IMR-90 (cell line): ENCODE measurements around the gene TEX36. TPM values are rescaled to one million over a fixed set of nuclear protein-coding genes. Genes with fewer than 3 reads are reported as not detected.
A peak's percentile ranks its signal among the peaks of the same experiment; 100 is the strongest.

Source experiments
- ATAC-seq: fragments of 200-7000 bp; cut with Tn5 transposase; 2 replicates; pipeline ENCODE4 v1.9.1; 2020; ENCODE audit warnings: low read depth, mild to moderate bottlenecking, moderate library complexity
- BruUV-seq: library from RNA; stranded (reverse); fragments of 400-500 nt; replicated peaks from 2 replicates; lab custom pipeline; 2021; lab: Mats Ljungman, UMichigan
- CTCF ChIA-PET: fragments of 300-600 bp; formaldehyde crosslinking; extraction: SDS; loops from one replicate; lab custom pipeline; 2021; ENCODE audit warnings: antibody characterized with exemption; lab: Yijun Ruan, JAX
- POLR2A ChIA-PET: fragments of 300-600 bp; sonication (Branson Sonifier 250); formaldehyde crosslinking; loops from one replicate; lab custom pipeline; 2022; ENCODE audit warnings: antibody characterized with exemption; ENCODE audit not compliant: unreplicated experiment; lab: Charles Lee
- DNase-seq: peaks from one replicate; pipeline ENCODE4 v3.0.0; 2013
- H2AFZ ChIP-seq: replicated peaks from 2 replicates; pipeline ENCODE3; 2013; ENCODE audit warnings: low read length, mild to moderate bottlenecking; ENCODE audit not compliant: poor library complexity
- H2AK5ac ChIP-seq: 2 replicates; pipeline ENCODE4 v1.6.1; 2013; ENCODE audit warnings: low read depth, low read length, inconsistent platforms
- H2AK9ac ChIP-seq: replicated peaks from 2 replicates; pipeline ENCODE3; 2013; ENCODE audit warnings: mild to moderate bottlenecking, low read depth, low read length, moderate library complexity; ENCODE audit not compliant: poor library complexity
- H2BK120ac ChIP-seq: 2 replicates; pipeline ENCODE4 v1.6.1; 2013; ENCODE audit warnings: low read depth, low read length, inconsistent platforms
- H2BK15ac ChIP-seq: 3 replicates; pipeline ENCODE4 v1.6.1; 2013; ENCODE audit warnings: low read depth, low read length, inconsistent platforms
- H2BK20ac ChIP-seq: 2 replicates; pipeline ENCODE4 v1.6.1; 2013; ENCODE audit warnings: low read depth, mild to moderate bottlenecking, inconsistent platforms, low read length, moderate library complexity
- H2BK5ac ChIP-seq: 2 replicates; pipeline ENCODE4 v1.6.1; 2013; ENCODE audit warnings: mild to moderate bottlenecking, low read depth, low read length, inconsistent platforms; ENCODE audit not compliant: poor library complexity, severe bottlenecking
- H3K14ac ChIP-seq: replicated peaks from 2 replicates; pipeline ENCODE4 v1.6.1; 2013; ENCODE audit warnings: low read depth, low read length, inconsistent platforms
- H3K18ac ChIP-seq: 2 replicates; pipeline ENCODE4 v1.6.1; 2013; ENCODE audit warnings: low read depth, low read length, control low read depth
- H3K23ac ChIP-seq: 2 replicates; pipeline ENCODE4 v1.6.1; 2013; ENCODE audit warnings: low read depth, low read length, inconsistent platforms
- H3K27ac ChIP-seq: 2 replicates; pipeline ENCODE4 v1.5.1; 2013; ENCODE audit warnings: mild to moderate bottlenecking, control low read depth, low read length; ENCODE audit not compliant: insufficient read depth
- H3K27me3 ChIP-seq: 2 replicates; pipeline ENCODE4 v1.6.1; 2013; ENCODE audit warnings: low read length; ENCODE audit not compliant: control insufficient read depth, insufficient read depth
- H3K36me3 ChIP-seq: 2 replicates; pipeline ENCODE4 v1.6.1; 2013; ENCODE audit warnings: low read length, mixed read lengths; ENCODE audit not compliant: control insufficient read depth, insufficient read depth
- H3K4ac ChIP-seq: 2 replicates; pipeline ENCODE4 v1.6.1; 2013; ENCODE audit warnings: low read depth, low read length, inconsistent platforms
- H3K4me1 ChIP-seq: 2 replicates; pipeline ENCODE4 v1.6.1; 2013; ENCODE audit warnings: low read length, mixed read lengths; ENCODE audit not compliant: control insufficient read depth, insufficient read depth
- H3K4me2 ChIP-seq: 2 replicates; pipeline ENCODE4 v1.6.1; 2013; ENCODE audit warnings: low read depth, mild to moderate bottlenecking, control low read depth, low read length, moderate library complexity
- H3K4me3 ChIP-seq: 2 replicates; pipeline ENCODE4 v1.5.1; 2013; ENCODE audit warnings: low read depth, mild to moderate bottlenecking, control low read depth, low read length, moderate library complexity; ENCODE audit not compliant: insufficient read depth
- H3K56ac ChIP-seq: 2 replicates; pipeline ENCODE4 v1.6.1; 2013; ENCODE audit warnings: low read length, inconsistent platforms; ENCODE audit not compliant: insufficient read depth; ENCODE audit errors: extremely low read depth
- H3K79me1 ChIP-seq, 2 experiments: 2 replicates each; pipeline ENCODE4 v1.6.1; 2013; ENCODE audit warnings: low read length in 2 of 2, inconsistent platforms in 1 of 2, low read depth in 1 of 2
- H3K9ac ChIP-seq: 2 replicates; pipeline ENCODE4 v1.6.1; 2013; ENCODE audit warnings: low read depth, low read length, control low read depth
- H3K9me1 ChIP-seq: 2 replicates; pipeline ENCODE4 v1.6.1; 2013; ENCODE audit warnings: low read length, inconsistent platforms; ENCODE audit not compliant: insufficient read depth
- H3K9me3 ChIP-seq: 2 replicates; pipeline ENCODE4 v1.6.1; 2013; ENCODE audit warnings: low read length; ENCODE audit not compliant: control insufficient read depth, insufficient read depth
- H4K20me1 ChIP-seq: 2 replicates; pipeline ENCODE4 v1.6.1; 2013; ENCODE audit warnings: low read length, inconsistent platforms; ENCODE audit not compliant: insufficient read depth
- H4K5ac ChIP-seq: 2 replicates; pipeline ENCODE4 v1.6.1; 2013; ENCODE audit warnings: mild to moderate bottlenecking, low read depth, low read length, control low read depth
- H4K8ac ChIP-seq, 2 experiments: 2 replicates each; pipeline ENCODE4 v1.6.1; 2013; ENCODE audit warnings: low read depth in 2 of 2, low read length in 2 of 2, control low read depth in 1 of 2, inconsistent platforms in 1 of 2
- H4K91ac ChIP-seq: 2 replicates; pipeline ENCODE4 v1.6.1; 2013; ENCODE audit warnings: low read depth, low read length, inconsistent platforms; ENCODE audit not compliant: insufficient read depth
- CEBPB ChIP-seq: IDR thresholded peaks from 2 replicates; pipeline ENCODE4 v1.6.1; 2012; ENCODE audit warnings: low read depth, low read length, improper control_type of control experiment
- CTCF ChIP-seq: conservative IDR thresholded peaks from 2 replicates; pipeline ENCODE4 v1.5.1; 2012; ENCODE audit warnings: mild to moderate bottlenecking, low read depth, low read length, improper control_type of control experiment
- MAZ ChIP-seq: IDR thresholded peaks from 2 replicates; pipeline ENCODE4 v1.6.1; 2012; ENCODE audit warnings: low read depth, mild to moderate bottlenecking, low read length, improper control_type of control experiment, moderate library complexity, borderline replicate concordance
- RAD21 ChIP-seq: IDR thresholded peaks from 2 replicates; pipeline ENCODE4 v1.6.1; 2012; ENCODE audit warnings: low read length, improper control_type of control experiment
- RCOR1 ChIP-seq: IDR thresholded peaks from 2 replicates; pipeline ENCODE4 v1.6.1; 2012; ENCODE audit warnings: mild to moderate bottlenecking, low read length, improper control_type of control experiment; ENCODE audit not compliant: insufficient replicate concordance
- SMC3 ChIP-seq: fragments of 150-350 bp; IDR thresholded peaks from 2 replicates; pipeline ENCODE4 v1.6.1; 2016; ENCODE audit warnings: low read depth, mild to moderate bottlenecking, antibody characterized with exemption, low read length, moderate library complexity
- WGBS, 2 experiments: methylation state at CpG; one replicate each; pipeline versions ENCODE4 v1.1.5 to v1.1.7; 2013; ENCODE audit warnings: missing lambda C conversion rate in 2 of 2; ENCODE audit not compliant: insufficient read length in 1 of 2; ENCODE audit errors: extremely low coverage in 2 of 2; 5-methylcytosine and 5-hydroxymethylcytosine counted together
- dilution Hi-C: fragments of 300-500 bp; cut with HindIII; formaldehyde crosslinking; loops from one replicate; pipeline ENCODE4 v1.14.3; 2018; ENCODE audit warnings: low sequenced_read_pairs; ENCODE audit not compliant: unreplicated experiment
- in situ Hi-C: fragments of 300-500 bp; cut with MboI; formaldehyde crosslinking; loops from 3 replicates; pipeline ENCODE4 v1.14.3; 2019; ENCODE audit warnings: low sequenced_read_pairs, inconsistent platforms, mixed read lengths
- intact Hi-C: fragments of 100-400 bp; cut with micrococcal nuclease; formaldehyde crosslinking; loops from 2 replicates; pipeline ENCODE4 v1.10.0; 2022
- polyA plus RNA-seq, 3 experiments: library from polyadenylated mRNA; depleted of rRNA; stranded (reverse); fragments of >200 nt; gene quantifications; 2 replicates each; pipeline ENCODE4 v1.2.3, GENCODE V29; 2012; ENCODE audit warnings: low replicate concordance in 1 of 3
- total RNA-seq: library from RNA; depleted of rRNA; stranded (reverse); fragments of >200 nt; gene quantifications from 2 replicates; pipeline ENCODE4 v1.2.3, GENCODE V29; 2012

The TEX36 gene
- total and polyA plus RNA-seq, 2 of the 4 experiments (the other 2 are of a cell fraction): not detected

DNA sequence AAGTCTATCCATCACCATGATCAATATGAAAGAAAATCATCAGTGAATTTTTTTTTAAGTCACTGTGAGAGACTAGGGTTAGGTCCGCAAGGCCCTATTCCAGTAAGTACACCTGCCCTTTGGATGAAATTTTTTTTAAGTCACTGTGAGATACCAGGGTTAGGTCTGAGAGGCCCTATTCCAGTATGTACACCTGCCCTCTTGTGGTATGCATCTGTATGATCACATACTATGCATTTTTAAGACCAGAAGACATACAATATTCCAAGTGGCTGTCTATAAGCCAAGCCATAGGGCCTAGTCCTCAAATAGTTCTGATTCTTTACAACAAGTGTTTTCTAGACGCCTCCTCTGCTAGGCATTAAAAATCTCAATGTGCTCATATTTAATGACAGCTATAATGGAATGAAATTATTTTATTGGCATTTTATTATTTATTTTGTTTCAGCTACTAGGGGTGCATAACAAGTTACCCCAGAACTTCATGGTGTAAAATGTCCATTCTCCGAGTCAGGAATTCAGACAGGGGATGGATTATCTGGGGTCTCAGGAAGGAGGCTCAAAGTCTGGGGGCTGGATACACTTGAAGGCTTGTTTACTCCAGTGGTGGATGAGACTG lies 53.1 kb downstream of the TEX36 start:
- BruUV-seq: no TSS peak
- Histone ChIP-seq H3K23ac (no peak overlapping the region), H3K4ac (no peak overlapping the region), H2BK20ac (no peak overlapping the region), H3K36me3 (no peaks in the 10 kb centered on the region), H3K56ac (no peak overlapping the region), H2BK120ac (no peak overlapping the region), H4K91ac (no peak overlapping the region), H3K27ac (no peak overlapping the region), H3K4me1 (no peaks in the 10 kb centered on the region), H3K27me3 (peaks cover 4% of the 10 kb centered on the region), H4K8ac (no peak overlapping the region), H3K14ac (no peak overlapping the region), H3K4me2 (no peak overlapping the region), H3K9me1 (no peaks in the 10 kb centered on the region), H3K79me1 (no peaks in the 10 kb centered on the region), H4K5ac (no peak overlapping the region), H2AK5ac (no peak overlapping the region), H3K9me3 (no peaks in the 10 kb centered on the region), H2AK9ac (no peak overlapping the region), H2BK5ac (no peak overlapping the region), H2AFZ (no peak overlapping the region), H3K4me3 (no peak overlapping the region), H3K9ac (no peak overlapping the region), H4K20me1 (no peaks in the 10 kb centered on the region), H2BK15ac (no peak overlapping the region), H3K18ac (no peak overlapping the region)
- in situ Hi-C loops (no loop called here), intact Hi-C loops (loop anchor here (5.0 to 10.0 kb wide), 2 partner anchors 473 to 585 kb away; no protein-coding TSS in a partner anchor), dilution Hi-C loops (no loop called here)
- TF ChIP-seq RCOR1 (no peak), SMC3 (no peak), RAD21 (peak; percentile 51), CTCF (peak; percentile 41), MAZ (no peak), CEBPB (no peak)
- ATAC-seq (peak; percentile 65; the same call in 1 of the 2 replicates), DNase-seq (peak; percentile 53)
- 63% methylated on average over 1 of the region's 3 CpGs; no CpG with 5 or more reads in 1 of the 2 experiments for WGBS, 2 experiments
- ChIA-PET POLR2A (no interaction called here), CTCF (interaction anchor here (0.7 kb wide), 1 partner anchor 330 kb away, joined by 3 read pairs; no protein-coding TSS in a partner anchor)
